ENCODE results near the gene DECR2.
"Not testable (repeated sequence)": the region's sequence is repeated elsewhere in the genome, so short reads cannot be mapped to it uniquely, and the experiment has no call there.

DECR2 gene

DNA sequence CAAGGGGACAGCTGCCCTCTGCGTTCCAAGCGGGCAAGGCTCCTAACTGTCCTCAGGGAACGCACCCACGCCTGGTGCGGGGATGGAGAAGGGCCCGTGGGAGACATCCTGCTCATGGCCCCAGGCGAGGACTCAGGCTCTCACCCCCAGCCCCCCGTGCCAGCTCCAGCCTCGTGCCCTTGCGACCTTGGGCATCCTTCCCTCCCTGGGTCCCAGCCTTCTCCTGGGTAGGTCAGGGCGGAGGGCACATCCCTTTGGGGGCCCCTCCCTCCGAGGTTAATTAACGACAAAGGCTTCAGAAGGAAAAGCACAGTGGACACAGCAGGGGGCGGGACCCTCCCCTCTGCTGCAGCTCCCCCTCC is 22.9 kb upstream of the DECR2 start:
- no peak for DNase-seq (ENCODE audit: low read depth in 3 of 3, low spot score in 1 of 3)

DNA sequence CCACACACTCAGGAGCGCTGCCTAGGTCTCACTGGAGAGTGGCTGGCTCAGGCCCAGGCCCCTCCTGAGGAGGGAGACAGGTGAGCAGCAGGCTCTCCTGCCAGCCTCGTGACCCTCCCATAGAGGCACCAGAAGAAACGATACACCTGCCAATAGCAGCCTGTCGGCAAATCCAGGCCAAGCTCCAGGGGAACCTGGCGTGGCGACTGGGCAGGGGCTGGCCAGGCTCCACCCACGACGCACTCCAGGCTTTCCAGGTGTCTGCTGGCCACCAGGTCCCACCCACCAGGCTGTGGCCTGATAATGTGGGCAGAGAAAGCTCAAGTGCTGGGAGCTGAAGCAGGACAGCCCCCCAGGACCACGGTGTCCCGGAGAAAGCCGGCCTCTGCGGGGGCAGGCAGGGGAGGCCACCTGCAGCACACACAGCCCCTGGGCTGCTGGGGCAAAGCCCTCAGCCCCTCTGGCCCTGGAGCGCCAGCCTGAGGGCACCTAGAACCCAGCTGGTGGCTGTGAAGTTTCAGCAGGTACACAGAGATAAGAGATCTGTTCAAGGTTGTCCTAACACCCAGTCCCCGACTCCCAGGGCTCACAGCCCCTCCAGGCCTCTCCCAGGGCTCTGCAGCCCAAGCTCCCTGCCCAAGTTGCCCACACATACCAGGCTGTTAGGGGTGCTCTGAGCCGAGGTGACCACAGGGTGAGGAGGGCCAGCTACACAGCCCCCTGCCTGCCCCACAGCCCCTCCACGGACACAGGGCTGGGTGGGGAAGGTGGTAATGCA is 22.3 kb upstream of the DECR2 start:
- no peak for DNase-seq (ENCODE audit: low read depth in 3 of 3, low spot score in 1 of 3)

GRCh38 chr16:379961-380761 is 21.5 kb upstream of the DECR2 start:
- DNase-seq (ENCODE audit: low read depth in 3 of 3, low spot score in 1 of 3): no peak

- no peak for DNase-seq (ENCODE audit: low read depth in 3 of 3, low spot score in 1 of 3)
Observed at GRCh38 chr16:380762-381011, 21.0 kb upstream of the DECR2 start.

DNA sequence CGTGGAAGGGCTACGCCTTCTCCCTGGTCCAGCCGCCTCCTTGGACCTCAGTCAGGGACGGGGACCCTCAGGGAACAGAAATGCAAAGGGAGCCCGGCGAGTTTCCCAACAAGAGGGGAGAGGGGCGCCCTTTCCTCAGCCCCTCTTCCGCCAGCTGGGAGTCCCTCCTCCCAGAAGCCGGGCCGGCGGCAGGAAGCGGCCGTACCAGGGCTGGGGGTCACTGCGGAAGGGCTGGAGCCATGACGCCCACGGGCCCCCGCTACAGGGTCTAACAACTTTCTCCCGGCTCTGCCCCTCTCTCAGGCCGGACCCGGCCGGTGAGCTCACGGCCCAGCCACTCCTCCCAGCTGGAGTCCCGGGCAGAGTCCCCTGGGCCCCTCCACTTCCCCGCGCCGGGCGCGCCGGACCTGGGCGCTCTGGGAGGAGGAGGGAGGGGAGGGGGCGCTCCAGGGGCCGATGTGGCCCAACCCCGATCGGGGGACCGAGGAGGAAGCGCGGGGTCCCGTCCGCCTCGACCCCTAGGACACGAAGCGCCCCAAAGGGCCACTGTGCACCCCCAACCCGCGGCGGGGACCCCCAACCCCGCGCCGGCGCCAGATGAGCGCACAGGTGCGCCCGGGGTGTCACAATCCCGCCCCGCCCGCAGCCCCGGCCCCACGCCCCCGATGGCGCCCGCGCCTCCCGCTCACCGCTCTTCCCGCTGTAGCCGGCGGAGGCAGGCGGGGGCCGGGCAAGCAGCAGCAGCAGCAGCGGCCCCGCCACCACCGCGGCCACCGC is 20.5 kb upstream of the DECR2 start:
- no peak for DNase-seq (ENCODE audit: low read depth in 3 of 3, low spot score in 1 of 3)

- peak in 1 of 3 donors; percentile 67 for DNase-seq (ENCODE audit: low read depth in 3 of 3, low spot score in 1 of 3)
Observed at GRCh38 chr16:381789-382717, 19.6 kb upstream of the DECR2 start, which contains the start of gene PGAP6. TSS of gene PGAP6 (minus strand) at chr16:381978. CDS start at chr16:381821, 157 bp downstream.

DNA sequence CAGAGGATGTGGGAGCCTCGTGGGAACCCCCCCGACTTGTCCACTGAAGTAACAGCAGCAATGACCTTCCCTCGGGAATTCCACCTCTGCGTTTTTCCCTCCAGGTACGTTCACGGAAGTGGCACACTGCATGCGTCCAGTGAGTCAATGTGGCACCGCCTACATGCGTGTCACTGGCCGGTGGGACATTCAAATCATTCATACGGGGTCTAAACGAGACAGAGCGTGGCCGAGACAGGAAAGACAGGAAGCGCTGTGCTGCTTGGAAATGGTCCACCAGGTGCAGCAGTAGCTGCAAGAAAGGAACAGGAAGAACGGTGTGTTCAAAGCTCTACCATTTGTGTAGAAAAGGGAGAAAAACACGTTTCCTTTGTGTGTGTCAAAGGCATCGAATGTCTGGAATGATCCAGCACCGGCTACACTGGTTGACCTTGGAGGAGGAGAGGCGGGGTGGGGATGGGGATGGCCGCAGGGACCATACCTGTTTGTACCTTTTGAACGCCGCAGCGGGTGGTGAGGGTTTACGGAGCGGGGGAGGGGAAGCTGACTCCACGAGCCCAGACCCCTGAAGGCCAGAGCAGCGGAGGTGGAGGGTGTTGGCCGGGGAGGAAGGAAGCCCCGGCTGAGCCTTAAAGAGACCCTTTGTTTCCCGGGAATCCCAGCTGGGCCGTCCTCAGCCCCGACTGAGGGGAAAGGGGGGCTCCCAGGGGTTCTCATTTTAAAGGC is 18.2 kb upstream of the DECR2 start:
- no peak for DNase-seq (ENCODE audit: low read depth in 3 of 3, low spot score in 1 of 3)

DNA sequence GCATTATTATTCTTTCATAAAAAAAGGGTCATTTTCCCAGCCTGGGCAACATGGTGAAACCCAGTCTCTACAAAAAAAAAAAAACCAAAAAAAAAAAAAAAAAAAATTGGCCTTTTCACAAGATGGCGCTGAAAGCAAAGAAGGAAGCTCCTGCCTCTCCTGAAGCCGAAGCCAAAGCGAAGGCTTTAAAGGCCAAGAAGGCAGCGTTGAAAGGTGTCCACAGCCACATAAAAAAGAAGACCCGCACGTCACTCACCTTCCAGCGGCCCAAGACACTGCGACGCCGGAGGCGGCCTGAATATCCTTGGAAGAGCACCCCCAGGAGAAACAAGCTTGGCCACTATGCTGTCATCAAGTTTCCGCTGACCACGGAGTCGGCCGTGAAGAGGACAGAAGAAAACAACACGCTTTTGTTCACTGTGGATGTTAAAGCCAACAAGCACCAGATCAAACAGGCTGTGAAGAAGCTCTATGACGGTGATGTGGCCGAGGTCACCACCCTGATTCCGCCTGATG is 15.0 kb upstream of the DECR2 start:
- no peak for DNase-seq (ENCODE audit: low read depth in 3 of 3, low spot score in 1 of 3)

GRCh38 chr16:387761-388666 is 13.7 kb upstream of the DECR2 start:
- not testable (repeated sequence) for DNase-seq (ENCODE audit: low read depth in 3 of 3, low spot score in 1 of 3)

GRCh38 chr16:389352-389751 is 12.3 kb upstream of the DECR2 start:
- DNase-seq (ENCODE audit: low read depth in 3 of 3, low spot score in 1 of 3): no peak

DNA sequence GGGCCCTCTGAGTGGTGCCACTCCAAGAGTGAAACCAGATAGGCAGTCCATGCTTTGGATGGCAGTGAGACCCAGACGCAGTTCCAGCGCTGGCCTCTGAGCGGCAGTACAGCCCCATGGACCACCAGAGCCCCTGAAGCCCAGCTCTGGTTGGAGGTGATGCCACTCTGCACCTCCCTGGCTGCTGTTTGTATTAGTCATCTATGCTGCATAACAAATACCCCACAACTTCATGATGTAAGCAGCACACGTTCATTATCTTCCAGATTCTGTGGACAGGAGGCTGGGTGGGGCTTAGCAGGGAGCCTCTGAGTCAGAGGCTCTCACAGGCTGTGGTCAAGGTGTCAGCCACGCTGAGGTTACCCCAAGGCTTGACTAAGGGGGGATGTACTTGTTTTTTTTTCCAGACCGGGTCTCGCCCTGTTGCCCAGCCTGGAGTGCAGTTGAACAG is 9.8 kb upstream of the DECR2 start:
- DNase-seq (ENCODE audit: low read depth in 3 of 3, low spot score in 1 of 3): peak; percentile 25 to 59 (median 47)

DNA sequence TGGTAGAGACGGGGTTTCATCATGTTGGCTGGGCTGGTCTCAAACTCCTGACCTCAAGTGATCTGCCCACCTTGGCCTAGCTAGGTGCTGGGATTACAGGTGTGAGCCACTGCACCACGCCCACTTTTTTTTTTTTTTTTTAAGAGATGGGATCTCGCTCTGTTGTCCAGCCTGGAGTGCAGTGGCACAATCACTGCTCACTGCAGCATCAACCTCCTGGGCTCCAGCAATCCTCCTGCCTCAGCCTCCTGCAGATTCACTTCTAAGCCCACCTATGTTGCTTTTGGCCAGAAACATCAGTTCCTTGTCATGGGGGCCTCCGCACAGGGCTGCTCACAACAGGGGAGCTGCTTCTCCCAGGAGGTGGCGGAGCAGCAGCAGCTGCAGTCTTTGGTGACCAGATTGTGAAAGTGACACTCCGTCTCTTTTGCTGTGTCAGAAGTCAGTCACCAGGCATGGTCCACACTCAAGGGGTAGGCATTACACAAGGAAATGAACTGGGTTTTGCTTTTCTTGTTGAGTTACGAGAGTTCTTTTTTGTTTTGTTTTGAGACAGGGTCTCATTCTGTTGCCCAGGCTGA is 9.1 kb upstream of the DECR2 start:
- no peak for DNase-seq (ENCODE audit: low read depth in 3 of 3, low spot score in 1 of 3)

GRCh38 chr16:396199-396598 is 5.5 kb upstream of the DECR2 start:
- DNase-seq (ENCODE audit: low read depth in 3 of 3, low spot score in 1 of 3): no peak

- no peak for DNase-seq (ENCODE audit: low read depth in 3 of 3, low spot score in 1 of 3)
Observed at GRCh38 chr16:396605-397004, 5.1 kb upstream of the DECR2 start.

GRCh38 chr16:397135-397661 is 4.5 kb upstream of the DECR2 start, which contains the start of gene NME4:
TSS of gene NME4 (plus strand) at chr16:397199. CDS start at chr16:397223, 24 bp downstream.
- no peak for DNase-seq (ENCODE audit: low read depth in 3 of 3, low spot score in 1 of 3)

DNA sequence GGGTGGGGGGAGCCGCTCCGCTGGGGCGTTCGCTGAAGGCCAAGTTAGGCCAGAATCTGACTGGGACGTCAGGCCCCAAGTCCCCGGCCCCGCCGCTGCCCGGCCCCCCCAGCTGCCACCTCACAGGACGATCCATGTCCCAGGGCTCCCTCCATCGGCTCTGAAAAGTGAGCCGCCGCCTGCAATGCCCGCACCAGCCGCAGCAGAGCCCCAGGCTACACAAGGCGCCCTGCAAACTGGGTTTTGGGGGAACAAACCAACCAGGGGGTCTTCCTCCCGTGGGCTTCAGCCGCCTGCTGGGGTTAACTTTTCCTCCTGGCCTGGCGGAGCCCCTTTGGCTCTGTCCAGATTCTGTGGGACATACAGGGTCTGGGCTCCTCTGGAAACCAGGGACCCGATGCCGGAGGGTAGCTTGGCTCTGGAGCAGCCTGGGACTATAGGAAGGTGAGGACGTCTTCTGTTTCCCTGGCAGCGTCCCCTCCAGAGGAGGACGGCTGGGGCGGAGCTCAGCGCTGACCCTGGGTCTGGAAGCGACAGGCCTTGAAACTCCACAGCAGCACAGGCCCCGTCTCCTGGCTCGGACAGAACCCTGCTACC is 3.9 kb upstream of the DECR2 start:
- DNase-seq (ENCODE audit: low read depth in 3 of 3, low spot score in 1 of 3): no peak

DNA sequence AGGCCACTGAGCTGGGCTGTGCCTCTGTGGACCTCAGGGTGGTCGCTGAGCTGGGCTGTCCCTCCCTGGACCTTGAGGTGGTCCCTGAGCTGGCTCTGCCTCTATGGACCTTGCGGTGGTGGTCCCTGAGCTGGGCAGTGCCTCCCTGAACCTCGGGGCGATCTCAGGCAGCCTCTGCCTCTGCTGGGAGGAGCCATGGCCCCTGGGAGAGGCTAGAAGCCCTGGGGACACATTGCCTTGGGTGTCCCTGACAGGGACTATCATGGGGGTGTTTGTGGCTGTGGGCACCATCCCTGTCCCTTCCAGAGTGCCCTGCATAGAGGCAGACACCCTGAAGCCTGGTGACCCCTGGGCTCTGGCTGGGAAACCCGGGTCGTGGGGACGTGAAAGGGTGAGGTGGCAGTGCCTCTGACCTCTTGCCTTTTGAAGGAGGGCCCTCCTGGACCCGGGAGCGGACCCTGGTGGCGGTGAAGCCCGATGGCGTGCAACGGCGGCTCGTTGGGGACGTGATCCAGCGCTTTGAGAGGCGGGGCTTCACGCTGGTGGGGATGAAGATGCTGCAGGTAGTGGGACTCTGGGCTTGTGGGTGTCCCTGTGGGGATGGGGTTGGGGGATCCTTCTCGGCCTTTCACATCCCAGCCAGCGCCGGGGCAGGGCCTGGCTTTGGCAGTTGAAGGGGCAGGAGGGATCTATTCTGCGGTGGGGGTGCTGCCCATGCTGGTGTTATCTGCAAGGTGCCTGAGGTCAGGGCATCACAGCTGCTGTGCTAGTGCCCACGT is 2.9 kb upstream of the DECR2 start:
- no peak for DNase-seq (ENCODE audit: low read depth in 3 of 3, low spot score in 1 of 3)

All from stimulated activated CD4-positive, alpha-beta T cell treated with anti-CD3 and anti-CD28 coated beads, TNF-alpha, amount 100 ng/mL, for 1 hour (primary cell).